ENCODE measurements around the gene VPS13C.

The VPS13C gene

GRCh38 chr15:61828008-61828407 is 232.2 kb downstream of the VPS13C start:
- no peak for TF ChIP-seq CTCF (IDR thresholded peaks at IDR 0.05; ENCODE audit: control extremely low read depth, extremely low read depth, low read depth, missing control alignments)
- ChIA-PET CTCF (interaction anchor here (0.7 to 1.7 kb wide), 3 partner anchors 10 to 611 kb away, joined by 3 to 6 read pairs (median 3); no protein-coding TSS in a partner anchor), POLR2A (no interaction called here)
- DNase-seq (ENCODE audit: extremely low spot score) = no peak

DNA sequence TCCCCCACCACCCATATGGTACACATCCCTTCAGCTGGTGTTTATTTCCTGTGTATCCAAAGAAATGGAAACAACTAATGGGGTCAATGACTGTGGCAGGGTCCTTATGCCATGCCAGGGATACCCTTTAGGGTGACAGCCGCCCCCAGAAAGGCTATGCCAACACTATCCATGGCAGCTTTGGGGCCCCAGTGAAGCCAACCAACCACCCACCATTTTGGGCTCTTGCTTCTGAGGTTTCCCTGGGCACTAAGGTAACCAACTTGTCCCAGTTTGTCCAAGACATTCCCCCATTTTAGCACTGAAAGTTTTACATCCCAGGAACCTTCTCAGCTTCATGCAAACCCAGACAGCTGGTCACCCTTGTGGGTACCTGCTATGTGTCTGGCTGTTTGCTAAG is 233.1 kb downstream of the VPS13C start:
- CTCF ChIA-PET = interaction anchor here (1.7 kb wide), 1 partner anchor 9 kb away, joined by 6 read pairs; no protein-coding TSS in a partner anchor
- no peak for TF ChIP-seq CTCF (IDR thresholded peaks at IDR 0.05; ENCODE audit: control extremely low read depth, extremely low read depth, low read depth, missing control alignments)
- POLR2A ChIA-PET = no interaction called here
- no peak for DNase-seq (ENCODE audit: extremely low spot score)

DNA sequence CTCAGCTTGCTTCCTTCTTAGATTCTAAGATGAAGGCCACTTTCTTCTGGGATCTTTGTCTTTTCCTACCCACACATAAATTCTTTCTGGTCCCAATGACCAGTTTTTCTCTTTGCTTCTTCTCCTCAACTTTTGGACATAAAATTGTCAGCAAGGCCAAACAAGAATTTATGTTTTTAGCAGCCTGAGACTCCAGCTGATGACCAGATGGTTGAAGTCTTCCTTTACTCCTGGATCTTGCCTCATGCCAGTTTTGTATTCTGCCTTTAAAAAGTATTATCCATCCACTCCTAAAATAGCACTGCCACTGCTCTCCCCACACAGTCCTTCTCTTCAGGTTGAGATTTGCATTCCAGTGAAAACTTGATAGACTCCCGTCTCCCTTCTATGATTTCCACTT is 236.0 kb downstream of the VPS13C start:
- DNase-seq (ENCODE audit: extremely low spot score) = no peak
- POLR2A ChIA-PET = no interaction called here
- TF ChIP-seq CTCF (IDR thresholded peaks at IDR 0.05; ENCODE audit: control extremely low read depth, extremely low read depth, low read depth, missing control alignments) = no peak
- CTCF ChIA-PET = no interaction called here

DNA sequence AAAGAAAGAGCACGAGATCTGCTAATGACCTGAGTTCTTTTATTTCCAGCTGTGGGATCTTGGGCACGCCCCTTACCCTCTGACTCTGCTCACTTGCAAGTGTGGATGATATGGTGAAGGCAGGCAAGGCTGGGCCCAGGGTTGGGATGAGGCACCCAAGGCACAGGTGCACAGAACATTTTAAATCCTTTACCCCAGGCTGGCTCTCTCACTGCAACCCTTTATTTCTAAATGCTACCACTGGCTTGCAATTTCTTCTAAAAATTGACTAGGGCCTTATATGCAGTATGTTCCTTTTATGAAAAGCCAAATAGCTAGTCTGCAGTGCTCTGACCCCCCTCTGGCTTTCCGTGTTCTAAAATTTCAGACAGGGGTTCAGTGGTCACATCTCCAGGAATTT is 237.7 kb downstream of the VPS13C start:
- DNase-seq (ENCODE audit: extremely low spot score) = no peak
- TF ChIP-seq CTCF (IDR thresholded peaks at IDR 0.05; ENCODE audit: control extremely low read depth, extremely low read depth, low read depth, missing control alignments) = no peak
- POLR2A ChIA-PET = no interaction called here
- CTCF ChIA-PET = interaction anchor here (1.0 to 2.0 kb wide), 2 partner anchors 11 to 13 kb away, joined by 3 to 5 read pairs; no protein-coding TSS in a partner anchor

GRCh38 chr15:61820951-61821350 is 239.3 kb downstream of the VPS13C start:
- POLR2A ChIA-PET = no interaction called here
- no peak for TF ChIP-seq CTCF (IDR thresholded peaks at IDR 0.05; ENCODE audit: control extremely low read depth, extremely low read depth, low read depth, missing control alignments)
- no peak for DNase-seq (ENCODE audit: extremely low spot score)
- CTCF ChIA-PET = interaction anchor here (1.3 kb wide), 1 partner anchor 13 kb away, joined by 4 read pairs; no protein-coding TSS in a partner anchor

GRCh38 chr15:61820212-61820611 is 240.0 kb downstream of the VPS13C start:
- DNase-seq (ENCODE audit: extremely low spot score) = no peak
- TF ChIP-seq CTCF (IDR thresholded peaks at IDR 0.05; ENCODE audit: control extremely low read depth, extremely low read depth, low read depth, missing control alignments) = no peak
- CTCF ChIA-PET = interaction anchor here (1.3 kb wide), 1 partner anchor 14 kb away, joined by 4 read pairs; no protein-coding TSS in a partner anchor
- POLR2A ChIA-PET = no interaction called here

GRCh38 chr15:61819386-61819785 is 240.9 kb downstream of the VPS13C start:
- TF ChIP-seq CTCF (IDR thresholded peaks at IDR 0.05; ENCODE audit: control extremely low read depth, extremely low read depth, low read depth, missing control alignments) = no peak
- DNase-seq (ENCODE audit: extremely low spot score) = no peak
- CTCF ChIA-PET = no interaction called here
- POLR2A ChIA-PET = no interaction called here
